HG03039 (cell line): ENCODE results near the gene KIAA1549.

Source experiments
- ATAC-seq: cut with Tn5 transposase; IDR thresholded peaks from one replicate; pipeline ENCODE4 v1.9.1; 2021; ENCODE audit warnings: mild to moderate bottlenecking, moderate library complexity; ENCODE audit not compliant: unreplicated experiment

The KIAA1549 gene

DNA sequence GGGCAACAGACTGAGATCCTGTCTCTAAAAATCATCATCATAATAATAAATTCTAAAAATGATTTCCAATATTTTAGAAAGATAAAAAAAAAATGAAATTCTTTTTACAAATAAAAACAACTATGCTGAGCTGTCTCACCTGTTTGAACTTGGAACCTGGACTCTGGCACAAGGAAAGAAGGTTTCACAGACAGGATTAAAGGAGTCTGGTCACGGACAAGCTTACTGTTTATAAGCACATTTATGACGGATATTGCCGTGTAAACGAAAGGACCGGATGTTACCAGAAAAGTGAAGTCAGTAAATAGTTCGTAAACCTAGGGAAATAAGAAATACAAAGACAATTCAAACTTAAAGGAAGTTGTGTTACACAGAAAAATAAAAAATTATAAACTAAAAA lies 70.2 kb downstream of the KIAA1549 start:
- ATAC-seq, result no peak

GRCh38 chr7:138907850-138908249 lies 73.3 kb downstream of the KIAA1549 start:
- ATAC-seq, result no peak

- no peak for ATAC-seq
Measured at GRCh38 chr7:138907201-138907847, 73.9 kb downstream of the KIAA1549 start.

DNA sequence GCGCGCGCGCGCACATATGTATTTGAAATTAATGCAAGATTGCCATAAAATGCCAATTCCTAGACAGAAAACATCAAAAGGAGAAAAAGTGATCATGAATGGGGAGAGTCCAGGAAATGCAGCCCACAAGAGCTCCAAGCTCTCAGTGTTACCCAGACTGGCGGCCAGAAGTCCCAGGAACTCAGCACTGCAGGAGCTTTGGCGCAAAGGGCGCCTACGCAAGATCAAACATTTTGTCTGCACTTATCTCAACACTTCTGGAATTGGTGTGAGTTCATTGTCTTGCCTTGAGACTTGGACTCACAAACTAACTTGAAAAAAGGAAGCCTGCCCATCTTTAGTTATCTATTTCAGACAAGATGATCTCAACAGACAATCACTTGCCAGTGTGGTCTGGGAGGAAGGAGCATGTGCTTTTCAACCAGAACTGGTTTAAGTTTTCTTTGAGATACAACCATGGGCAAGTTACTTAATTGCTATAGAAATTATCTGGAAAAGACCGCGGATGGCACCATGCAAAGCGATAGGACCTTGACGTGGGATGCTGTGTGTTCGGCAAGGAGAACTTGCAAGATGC lies 77.2 kb downstream of the KIAA1549 start:
- no peak for ATAC-seq

- ATAC-seq, result no peak
Measured at GRCh38 chr7:138903186-138903820, 77.9 kb downstream of the KIAA1549 start.

DNA sequence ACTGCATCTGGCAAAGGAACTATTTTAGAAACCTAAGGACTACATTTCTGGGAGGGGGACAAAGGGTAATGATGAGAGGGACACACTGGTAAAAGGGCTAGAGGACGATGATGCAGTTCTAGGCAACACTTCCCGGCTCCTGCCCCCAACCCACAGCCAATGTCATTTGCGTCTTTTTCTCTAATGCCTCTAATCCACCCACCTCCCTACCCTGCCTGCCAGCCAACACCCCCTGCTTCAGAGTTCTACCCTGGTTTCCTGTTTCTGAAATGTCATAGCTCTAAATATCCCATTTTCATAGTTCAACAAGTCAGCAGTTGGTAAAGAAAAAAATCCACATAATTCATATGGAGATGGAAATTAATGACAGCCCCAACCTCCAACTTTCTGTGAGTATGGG lies 79.0 kb downstream of the KIAA1549 start:
- ATAC-seq, result no peak

GRCh38 chr7:138900035-138900828 lies 81.0 kb downstream of the KIAA1549 start:
- ATAC-seq, result no peak

DNA sequence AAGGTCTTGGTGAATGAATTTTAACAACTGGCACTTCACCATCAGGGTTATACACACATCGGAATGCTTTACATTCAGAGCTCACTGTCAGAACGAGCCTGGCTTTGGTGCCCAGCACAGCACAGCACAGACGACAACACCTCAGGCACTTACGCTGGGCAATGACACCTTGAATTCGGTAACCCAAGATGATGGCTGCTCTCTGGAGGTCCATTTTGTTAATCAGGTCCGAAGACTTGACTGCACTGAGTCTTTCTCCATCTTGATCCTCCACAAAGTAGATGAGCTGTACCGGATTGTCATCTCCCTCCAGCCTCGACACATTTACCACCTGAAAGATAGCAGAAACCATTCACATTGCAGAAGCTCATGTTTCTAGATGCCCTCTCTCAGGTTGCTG lies 82.4 kb downstream of the KIAA1549 start:
- ATAC-seq, result no peak

DNA sequence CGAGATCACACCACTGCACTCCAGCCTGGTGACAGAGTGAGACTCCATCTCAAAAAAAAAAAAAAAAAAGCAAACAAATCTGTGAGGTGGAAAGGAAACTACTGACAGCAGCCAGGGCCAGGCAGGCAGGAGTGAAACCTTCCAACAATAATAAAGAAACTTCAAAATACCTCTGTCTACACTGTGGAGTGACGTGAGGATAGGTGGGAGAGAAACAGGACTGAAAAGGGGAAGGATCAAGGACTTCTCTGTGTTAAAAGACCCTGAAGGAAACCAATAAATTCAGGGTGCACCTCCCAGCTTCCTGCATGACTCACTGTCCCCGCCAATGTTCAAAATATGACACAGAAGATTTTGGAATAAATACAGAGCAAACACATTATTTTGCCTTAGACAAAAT lies 82.9 kb downstream of the KIAA1549 start:
- no peak for ATAC-seq

GRCh38 chr7:138895679-138896078 lies 85.5 kb downstream of the KIAA1549 start:
- ATAC-seq, result no peak

- ATAC-seq, result no peak
Measured at GRCh38 chr7:138893258-138893657, 87.9 kb downstream of the KIAA1549 start.

- ATAC-seq, result no peak
Measured at GRCh38 chr7:138892812-138893211, 88.4 kb downstream of the KIAA1549 start.

DNA sequence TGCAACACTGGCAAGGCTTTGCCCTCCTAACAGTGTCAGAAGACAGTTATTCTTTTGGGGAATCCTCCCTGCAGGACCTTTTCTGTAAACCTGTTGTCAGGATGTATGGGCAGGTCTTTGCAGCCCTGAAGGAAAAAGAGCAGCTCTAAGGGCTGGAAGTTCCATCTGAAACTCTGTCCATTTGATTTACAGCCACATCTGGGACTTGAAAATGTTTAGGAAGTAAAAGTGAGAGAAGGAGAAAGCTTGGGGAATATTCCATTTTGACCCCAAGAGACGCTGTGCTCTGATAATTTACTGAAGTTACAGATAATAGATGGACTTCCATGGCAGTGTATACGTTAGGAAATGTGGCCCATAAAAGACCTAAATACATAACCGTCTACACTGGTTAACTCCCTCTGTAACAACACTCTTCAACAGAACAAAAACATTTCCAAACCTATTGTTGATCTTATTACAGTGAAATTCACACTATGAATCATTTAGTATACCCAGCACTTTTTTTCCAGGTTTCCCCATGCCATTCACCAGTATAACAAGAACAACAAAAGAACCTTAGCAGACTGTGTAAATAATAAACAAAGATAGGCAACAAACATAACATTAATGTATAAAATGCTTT lies 89.1 kb downstream of the KIAA1549 start:
- ATAC-seq, result no peak

DNA sequence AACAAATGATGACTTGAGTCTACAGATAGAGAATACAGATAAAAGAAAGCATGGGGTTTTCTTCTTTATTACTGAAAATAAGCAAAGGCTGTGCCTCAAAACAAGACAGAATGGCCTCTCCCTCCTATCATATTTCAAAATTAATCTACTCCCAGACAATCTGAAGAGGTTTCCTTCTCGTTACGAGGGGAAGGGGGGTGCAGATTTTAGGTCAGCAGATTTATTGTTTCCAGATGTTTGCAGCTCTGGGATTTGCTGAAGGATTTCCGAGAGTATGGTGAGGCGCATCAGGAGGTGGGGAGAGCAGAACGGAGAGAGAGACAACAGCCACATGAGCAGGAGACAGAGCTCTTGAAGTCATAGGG lies 89.8 kb downstream of the KIAA1549 start:
- no peak for ATAC-seq

DNA sequence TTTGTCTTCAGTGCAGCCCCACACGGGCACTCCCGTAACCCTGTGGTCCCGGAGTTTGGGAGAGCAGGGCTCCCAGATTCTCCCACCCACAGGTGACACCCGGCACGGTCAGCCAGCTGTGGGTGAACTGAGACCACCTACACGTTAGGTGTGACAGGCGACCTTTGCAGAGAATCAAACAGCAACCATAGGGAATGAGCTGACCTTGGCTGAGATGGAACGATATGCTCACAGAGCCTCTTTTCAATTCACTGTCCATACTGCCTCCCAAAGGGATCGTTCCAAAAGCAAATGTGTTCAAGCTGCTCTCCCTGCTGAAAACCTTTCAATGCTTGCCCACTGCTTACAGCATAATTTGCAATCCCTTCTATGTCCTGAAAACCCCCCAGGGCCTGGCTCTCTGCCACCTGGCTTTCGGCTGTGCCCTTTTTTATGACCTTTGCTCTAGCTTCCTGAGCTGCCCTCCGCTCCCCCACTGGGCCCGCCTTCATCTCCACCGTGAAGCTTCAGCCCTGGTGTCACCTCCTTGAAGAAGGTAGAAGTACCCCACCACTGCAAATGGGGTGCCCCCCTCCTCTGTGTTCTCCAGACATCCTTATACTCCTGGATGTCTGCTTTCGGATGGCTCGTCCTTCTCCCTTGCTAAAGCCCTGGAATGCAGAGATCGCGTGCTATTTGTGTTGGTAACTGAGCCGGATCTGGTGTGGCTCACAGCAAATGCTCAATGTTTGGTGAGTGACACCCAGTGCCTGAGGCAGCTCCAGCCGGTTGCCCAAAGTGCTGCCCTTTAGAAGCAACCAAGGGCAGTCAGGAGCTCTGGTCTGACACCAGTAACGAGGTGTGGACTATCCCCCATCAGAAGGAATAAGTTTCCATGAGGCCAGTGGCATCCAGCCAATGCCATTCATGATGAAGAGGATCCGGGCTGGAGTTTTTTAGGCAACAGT lies 90.4 kb downstream of the KIAA1549 start:
- ATAC-seq, result no peak

DNA sequence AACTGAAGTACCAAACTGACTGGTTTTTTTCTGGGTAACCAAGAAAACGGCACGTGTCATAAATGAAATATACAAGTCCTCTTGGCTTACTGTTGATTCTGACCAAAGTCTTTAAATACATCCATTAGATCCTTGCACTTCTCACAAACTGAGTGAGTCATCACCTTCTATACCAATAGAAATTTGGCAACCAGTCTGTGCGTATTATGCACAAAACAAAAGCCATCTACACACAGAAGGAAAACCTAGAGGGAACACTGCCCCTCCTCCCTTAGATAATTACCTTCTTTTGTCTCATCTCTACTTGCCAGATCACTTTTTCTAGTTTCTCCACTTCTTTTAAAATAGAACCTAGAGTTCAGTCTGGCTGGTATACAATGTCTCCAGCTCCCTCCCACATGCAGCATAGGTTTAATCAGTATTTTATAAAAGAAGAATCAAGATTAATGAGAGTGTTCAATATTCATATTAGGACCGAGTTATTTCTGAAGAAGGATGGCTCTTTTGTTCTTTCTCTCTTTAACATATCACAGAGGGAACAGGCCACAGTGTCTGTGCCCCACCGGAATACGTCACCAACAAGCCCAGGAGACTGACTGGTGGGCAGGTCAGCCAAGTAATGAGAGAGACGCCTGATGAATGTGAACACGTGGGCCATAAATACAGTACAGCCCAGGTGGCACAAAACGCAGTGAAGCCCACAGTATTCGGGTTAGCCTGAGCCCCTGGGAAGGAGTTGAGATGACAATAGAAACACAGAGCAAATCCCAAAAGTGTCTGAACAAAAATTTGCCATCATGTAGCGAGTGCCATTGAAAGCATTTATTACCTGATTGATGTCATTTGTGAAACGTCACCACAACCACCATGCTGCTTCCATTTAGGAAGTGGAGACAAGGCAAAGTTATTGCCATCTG lies 91.3 kb downstream of the KIAA1549 start:
- ATAC-seq, result no peak

DNA sequence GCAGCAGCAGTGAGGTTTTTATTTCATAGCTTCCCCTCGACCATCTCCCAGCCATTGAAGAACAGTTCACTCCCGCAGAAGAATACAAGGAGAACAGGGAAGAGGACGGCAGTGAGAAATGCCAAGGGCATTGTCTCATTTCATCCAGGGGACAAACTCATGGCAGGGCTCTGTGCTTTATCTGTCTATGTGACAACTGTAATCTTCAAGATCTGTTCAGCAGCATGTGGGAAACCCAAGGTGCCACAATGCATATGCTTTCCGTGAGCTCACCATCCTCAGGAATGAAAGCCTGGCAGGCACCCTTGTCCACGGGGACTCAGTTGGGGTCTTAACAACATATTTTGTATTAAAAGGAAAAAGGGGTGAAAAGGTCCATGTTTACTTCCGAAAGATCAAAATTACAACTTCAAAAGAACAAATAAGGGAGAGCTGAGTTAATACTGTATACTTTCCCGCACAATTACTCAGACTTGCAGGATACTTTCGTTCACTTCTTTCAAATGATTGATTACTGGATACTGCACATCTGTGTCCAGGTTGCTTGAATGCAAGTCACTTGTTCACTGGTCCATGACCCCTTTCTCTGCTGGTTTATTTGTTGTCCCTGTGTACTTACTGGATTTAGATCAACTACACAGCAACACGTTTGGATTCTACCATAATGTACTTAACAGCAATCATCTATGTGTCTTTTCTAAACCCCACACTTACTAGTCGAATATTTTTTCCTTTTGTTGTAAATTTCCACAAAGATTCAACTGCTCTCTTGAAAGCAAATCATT lies 93.1 kb downstream of the KIAA1549 start:
- no peak for ATAC-seq

GRCh38 chr7:138887085-138887710 lies 94.0 kb downstream of the KIAA1549 start:
- no peak for ATAC-seq
